AG04450 (cell line): ENCODE data around the gene LRP8. TPM values are rescaled to one million over a fixed set of nuclear protein-coding genes. Genes with fewer than 3 reads are reported as not detected.

Experiments
- CTCF ChIA-PET: fragments of 300-600, 350-600 bp; formaldehyde crosslinking; extraction: SDS; loops from one replicate; lab custom pipeline; 2022; ENCODE audit warnings: antibody characterized with exemption, inconsistent platforms; lab: Charles Lee
- POLR2A ChIA-PET: fragments of 350-600 bp; formaldehyde crosslinking; extraction: SDS; loops from one replicate; lab custom pipeline; 2021; ENCODE audit warnings: antibody characterized with exemption, inconsistent platforms; lab: Yijun Ruan, JAX
- DNase-seq: peaks from one replicate; pipeline ENCODE4 v3.0.0-alpha.2; 2011; ENCODE audit warnings: low read depth, low spot score
- H3K27ac ChIP-seq: one replicate; pipeline ENCODE4 v1.5.1; 2012; ENCODE audit warnings: low read depth, low read length, control low read depth
- H3K27me3 ChIP-seq: one replicate; pipeline ENCODE4 v1.6.0; 2012; ENCODE audit warnings: low read length; ENCODE audit not compliant: control insufficient read depth, insufficient read depth
- H3K4me3 ChIP-seq: 2 replicates; pipeline ENCODE4 v1.5.1; 2011; ENCODE audit warnings: mild to moderate bottlenecking, low read depth, low read length, control low read depth
- H3K9me3 ChIP-seq: 2 replicates; pipeline ENCODE4 v1.5.1; 2012; ENCODE audit warnings: low read length; ENCODE audit not compliant: control insufficient read depth, insufficient read depth
- CTCF ChIP-seq: IDR thresholded peaks from 2 replicates; pipeline ENCODE4 v1.5.1; 2011; ENCODE audit warnings: low read depth, low read length, control low read depth, inconsistent platforms
- polyA plus RNA-seq: library from polyadenylated mRNA; depleted of rRNA; stranded (reverse); fragments of >200 nt; gene quantifications from 2 replicates; pipeline ENCODE4 v1.2.3, GENCODE V29; 2011

The LRP8 gene
- polyA plus RNA-seq, 1 experiment = 5.0 TPM

GRCh38 chr1:53335661-53336060 is 7.8 kb upstream of the LRP8 start:
- Histone ChIP-seq H3K27me3 (peaks cover 11% of the 10 kb centered on the region), H3K4me3 (no peak overlapping the region), H3K27ac (no peak overlapping the region), H3K9me3 (no peaks in the 10 kb centered on the region)
- no peak for TF ChIP-seq CTCF
- ChIA-PET POLR2A (no interaction called here), CTCF (no interaction called here)
- DNase-seq = no peak

- POLR2A ChIA-PET = no interaction called here
- no peak for TF ChIP-seq CTCF
- Histone ChIP-seq H3K9me3 (no peaks in the 10 kb centered on the region), H3K27ac (no peak overlapping the region), H3K27me3 (peaks cover 11% of the 10 kb centered on the region), H3K4me3 (no peak overlapping the region)
- DNase-seq = no peak
- CTCF ChIA-PET = no interaction called here
Measured at GRCh38 chr1:53334781-53335180, 6.9 kb upstream of the LRP8 start.

- no peak for TF ChIP-seq CTCF
- H3K9me3 ChIP-seq = no peaks in the 10 kb centered on the region
- POLR2A ChIA-PET = no interaction called here
- no peak for DNase-seq
- CTCF ChIA-PET = no interaction called here
- no peak overlapping the region for H3K27ac ChIP-seq
- H3K4me3 ChIP-seq = no peak overlapping the region
- H3K27me3 ChIP-seq = peaks cover 11% of the 10 kb centered on the region
Measured at GRCh38 chr1:53334312-53334711, 6.4 kb upstream of the LRP8 start.

- CTCF ChIA-PET = no interaction called here
- Histone ChIP-seq H3K27ac (no peak overlapping the region), H3K4me3 (no peak overlapping the region), H3K9me3 (no peaks in the 10 kb centered on the region), H3K27me3 (peaks cover 11% of the 10 kb centered on the region)
- TF ChIP-seq CTCF = no peak
- no peak for DNase-seq
- POLR2A ChIA-PET = no interaction called here
Measured at GRCh38 chr1:53332833-53333232, 5.0 kb upstream of the LRP8 start.

GRCh38 chr1:53332186-53332564 is 4.3 kb upstream of the LRP8 start:
- TF ChIP-seq CTCF = no peak
- DNase-seq = no peak
- Histone ChIP-seq H3K9me3 (no peaks in the 10 kb centered on the region; the same call in 1 of the 2 replicates), H3K4me3 (no peak overlapping the region), H3K27ac (no peak overlapping the region), H3K27me3 (peaks cover 11% of the 10 kb centered on the region)
- ChIA-PET POLR2A (interaction anchor here (0.6 kb wide), 1 partner anchor 39 kb away, joined by 9 read pairs; no protein-coding TSS in a partner anchor), CTCF (no interaction called here)
